CD14-positive monocyte (primary cell): ENCODE data around the gene AP1S2. TPM values are rescaled to one million over a fixed set of nuclear protein-coding genes. Genes with fewer than 3 reads are reported as not detected.
"Not testable (repeated sequence)": the region's sequence is repeated elsewhere in the genome, so short reads cannot be mapped to it uniquely, and the experiment has no call there.

Experiments used
- DNase-seq, 3 donors: peaks; one replicate each; pipeline ENCODE4 v3.0.0-alpha.2; 2011 to 2022
- H2AFZ ChIP-seq: 2 replicates; pipeline ENCODE4 v1.6.0; 2012; ENCODE audit warnings: mild to moderate bottlenecking, low read depth, low read length, inconsistent platforms; ENCODE audit not compliant: insufficient read depth, poor library complexity, severe bottlenecking
- H3K27ac ChIP-seq, 2 donors: 1 replicate in 1 of 2; 2 replicates in 1 of 2; pipeline ENCODE4 v1.5.1; 2012 to 2013; ENCODE audit warnings: low read length in 2 of 2, control low read depth in 1 of 2, inconsistent platforms in 1 of 2, low read depth in 1 of 2, mild to moderate bottlenecking in 1 of 2
- H3K27me3 ChIP-seq, 2 donors: one replicate each; pipeline versions ENCODE4 v1.6.0 to v1.6.1; 2011 to 2013; ENCODE audit warnings: low read length in 2 of 2; ENCODE audit not compliant: control insufficient read depth in 2 of 2, insufficient read depth in 2 of 2
- H3K36me3 ChIP-seq, 2 donors: replicated peaks in 1 of 2; 1 replicate in 1 of 2; 2 replicates in 1 of 2; pipeline versions ENCODE4 v1.5.1 to v1.6.1; 2012 to 2013; ENCODE audit warnings: low read length in 2 of 2, control low read depth in 1 of 2, inconsistent platforms in 1 of 2, mild to moderate bottlenecking in 1 of 2; ENCODE audit not compliant: insufficient read depth in 2 of 2, control insufficient read depth in 1 of 2
- H3K4me1 ChIP-seq, 2 donors: 1 replicate in 1 of 2; 2 replicates in 1 of 2; pipeline versions ENCODE4 v1.5.1 to v1.6.1; 2012 to 2013; ENCODE audit warnings: low read length in 2 of 2, control low read depth in 1 of 2, inconsistent platforms in 1 of 2, mild to moderate bottlenecking in 1 of 2, moderate library complexity in 1 of 2; ENCODE audit not compliant: insufficient read depth in 2 of 2, control insufficient read depth in 1 of 2
- H3K4me2 ChIP-seq: replicated peaks from 2 replicates; pipeline ENCODE3; 2012; ENCODE audit warnings: low read length, moderate library complexity, mild to moderate bottlenecking; ENCODE audit not compliant: poor library complexity, severe bottlenecking; ENCODE audit errors: extremely low read depth
- H3K4me3 ChIP-seq, 3 experiments: fragments of 200-600 bp in 1 of 3; sonication (generic) in 1 of 3; replicated peaks in 1 of 3; 1 replicate in 2 of 3; 2 replicates in 1 of 3; pipeline ENCODE4 v1.5.1; 2011 to 2013; ENCODE audit warnings: low read length in 3 of 3, mild to moderate bottlenecking in 3 of 3, control low read depth in 2 of 3, low read depth in 2 of 3, inconsistent platforms in 1 of 3, moderate library complexity in 1 of 3
- H3K79me2 ChIP-seq: 2 replicates; pipeline ENCODE4 v1.6.0; 2012; ENCODE audit warnings: mild to moderate bottlenecking, control low read depth, inconsistent platforms, low read length, moderate library complexity; ENCODE audit not compliant: insufficient read depth
- H3K9ac ChIP-seq: 2 replicates; pipeline ENCODE4 v1.6.0; 2017; ENCODE audit warnings: low read length, mild to moderate bottlenecking; ENCODE audit not compliant: insufficient read depth, poor library complexity, severe bottlenecking
- H3K9me3 ChIP-seq, 2 donors: replicated peaks in 1 of 2; 1 replicate in 1 of 2; 2 replicates in 1 of 2; pipeline versions ENCODE4 v1.5.1 to v1.6.1; 2012 to 2013; ENCODE audit warnings: low read length in 2 of 2, control low read depth in 1 of 2; ENCODE audit not compliant: control insufficient read depth in 1 of 2, insufficient read depth in 1 of 2
- H4K20me1 ChIP-seq: 2 replicates; pipeline ENCODE4 v1.6.0; 2012; ENCODE audit warnings: mild to moderate bottlenecking, low read length, control low read depth, moderate library complexity; ENCODE audit not compliant: insufficient read depth
- H3K27ac Mint-ChIP-seq, 7 donors: one replicate each; pipeline ENCODE4 v1.8.0; 2020; ENCODE audit warnings: mild to moderate bottlenecking in 7 of 7, mixed read lengths in 7 of 7, moderate library complexity in 6 of 7, inconsistent platforms in 2 of 7
- H3K27me3 Mint-ChIP-seq, 3 donors: one replicate each; pipeline ENCODE4 v1.8.0; 2021 to 2022; ENCODE audit warnings: low read depth in 3 of 3, mild to moderate bottlenecking in 3 of 3, mixed read lengths in 3 of 3, moderate library complexity in 3 of 3, inconsistent platforms in 1 of 3
- H3K36me3 Mint-ChIP-seq, 2 donors: one replicate each; pipeline ENCODE4 v1.8.0; 2020; ENCODE audit warnings: mixed read lengths in 2 of 2, inconsistent platforms in 1 of 2, mild to moderate bottlenecking in 1 of 2
- H3K4me1 Mint-ChIP-seq: one replicate; pipeline ENCODE4 v1.8.0; 2020; ENCODE audit warnings: mild to moderate bottlenecking, mixed read lengths
- H3K4me3 Mint-ChIP-seq, 2 donors: one replicate each; pipeline ENCODE4 v1.8.0; 2020; ENCODE audit warnings: mild to moderate bottlenecking in 2 of 2, mixed read lengths in 2 of 2, moderate library complexity in 1 of 2
- H3K9me3 Mint-ChIP-seq, 7 donors: one replicate each; pipeline ENCODE4 v1.8.0; 2020 to 2022; ENCODE audit warnings: mixed read lengths in 7 of 7, mild to moderate bottlenecking in 6 of 7, moderate library complexity in 6 of 7, inconsistent platforms in 2 of 7
- CTCF ChIP-seq: fragments of 200-600 bp; IDR thresholded peaks from one replicate; pipeline ENCODE4 v1.8.0; 2022; ENCODE audit warnings: antibody characterized with exemption, mild to moderate bottlenecking
- WGBS: methylation state at CpG from one replicate; pipeline ENCODE4 v1.1.5; 2013; ENCODE audit warnings: missing lambda C conversion rate; ENCODE audit not compliant: insufficient coverage; 5-methylcytosine and 5-hydroxymethylcytosine counted together
- intact Hi-C, 2 donors: fragments of 100-400 bp; cut with micrococcal nuclease; formaldehyde crosslinking; loops; one replicate each; pipeline versions ENCODE4 v1.15.0 to v1.15.1; 2023
- polyA plus RNA-seq, 3 donors: library from polyadenylated mRNA; depleted of rRNA in 1 of 3; unstranded in 2 of 3; stranded (reverse) in 1 of 3; fragments of 300-500 nt in 2 of 3; fragments of >200 nt in 1 of 3; fragmentation: Illumina TruSeq in 2 of 3; gene quantifications; 1 replicate in 2 of 3; 2 replicates in 1 of 3; pipeline ENCODE4 v1.2.3, GENCODE V29; 2012 to 2021

AP1S2 gene
- polyA plus RNA-seq, 3 donors: 155 to 851 (median 806) TPM

- no peak overlapping the region for H3K4me2 ChIP-seq
- no peak overlapping the region for H2AFZ ChIP-seq
- H3K9me3 ChIP-seq: peaks cover 11 to 43% of the 10 kb centered on the region in 2 donors
- H3K27ac ChIP-seq: no peak overlapping the region
- intact Hi-C loops: no loop called here
- H3K4me1 ChIP-seq: peaks cover 22 to 27% of the 10 kb centered on the region in 2 donors
- no peak for DNase-seq
- H3K9ac ChIP-seq: no peak overlapping the region
- H3K27ac Mint-ChIP-seq: peak overlapping the region in 3 of 7 donors; percentile 63 to 88 (median 81)
- TF ChIP-seq CTCF: no peak
- H3K9me3 Mint-ChIP-seq: peaks cover 5 to 38% (median 24%) of the 10 kb centered on the region in 7 donors
- peaks cover 28% of the 10 kb centered on the region for H3K4me1 Mint-ChIP-seq
- H3K36me3 ChIP-seq: no peaks in the 10 kb centered on the region
- H3K27me3 Mint-ChIP-seq: peaks cover 0 to 55% (median 0%) of the 10 kb centered on the region in 3 donors
- 92% methylated on average over 2 of the region's 2 CpGs for WGBS
- no peaks in the 10 kb centered on the region for H3K79me2 ChIP-seq
- H3K36me3 Mint-ChIP-seq: peaks cover 3 to 5% of the 10 kb centered on the region in 2 donors
- H3K4me3 Mint-ChIP-seq: no peak overlapping the region
- no peak overlapping the region for H3K4me3 ChIP-seq
- no peaks in the 10 kb centered on the region for H4K20me1 ChIP-seq
- peaks cover 0 to 47% of the 10 kb centered on the region in 2 donors for H3K27me3 ChIP-seq
These were observed 26.8 kb upstream of the AP1S2 start for GRCh38 chrX:15881381-15881897.

- no CpG with 5 or more reads among the region's 1 CpG for WGBS
These were observed 23.3 kb upstream of the AP1S2 start for GRCh38 chrX:15877914-15878313.

More at GRCh38 chrX:15877914-15878313, 23.3 kb upstream of the AP1S2 start:
- H3K4me2 ChIP-seq, H3K4me3 Mint-ChIP-seq, H3K27ac Mint-ChIP-seq, H3K79me2 ChIP-seq, H3K36me3 Mint-ChIP-seq, H3K27ac ChIP-seq, H3K9ac ChIP-seq, H3K4me3 ChIP-seq, intact Hi-C loops, H3K36me3 ChIP-seq, H4K20me1 ChIP-seq, H2AFZ ChIP-seq: not testable (repeated sequence)
- Histone ChIP-seq H3K27me3 (peaks cover 0 to 65% of the 10 kb centered on the region in 2 donors), H3K9me3 (peaks cover 11 to 43% of the 10 kb centered on the region in 2 donors), H3K4me1 (peaks cover 8 to 22% of the 10 kb centered on the region in 2 donors)
- DNase-seq: peak in 1 of 3 donors; percentile 23
- H3K4me1 Mint-ChIP-seq: peaks cover 23% of the 10 kb centered on the region
- peaks cover 0 to 63% (median 0%) of the 10 kb centered on the region in 3 donors for H3K27me3 Mint-ChIP-seq
- peaks cover 5 to 38% (median 23%) of the 10 kb centered on the region in 7 donors for H3K9me3 Mint-ChIP-seq
